ENCODE data around the gene MAGI2.
"Not testable (repeated sequence)": the region's sequence is repeated elsewhere in the genome, so short reads cannot be mapped to it uniquely, and the experiment has no call there.

The MAGI2 gene

DNA sequence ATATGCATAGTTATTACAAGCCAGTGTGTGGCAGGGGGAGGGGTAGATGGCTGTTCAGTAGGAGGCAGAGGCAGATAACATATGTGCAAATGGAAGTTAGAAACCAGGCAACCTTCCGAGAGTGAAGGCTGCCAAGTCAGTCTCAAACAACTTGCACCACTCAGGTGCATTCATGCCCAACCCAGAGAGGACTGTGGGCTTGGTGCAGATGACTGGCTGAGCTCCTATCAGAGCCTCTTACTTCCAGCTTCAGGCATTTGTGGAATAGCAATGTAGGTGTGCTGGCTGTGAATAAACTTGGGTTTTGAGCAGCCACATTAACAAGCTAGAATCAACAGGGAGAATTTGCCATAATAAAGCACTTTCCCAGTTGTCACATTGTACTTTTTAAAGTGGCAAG lies 865.1 kb downstream of the MAGI2 start:
- DNase-seq = no peak

DNA sequence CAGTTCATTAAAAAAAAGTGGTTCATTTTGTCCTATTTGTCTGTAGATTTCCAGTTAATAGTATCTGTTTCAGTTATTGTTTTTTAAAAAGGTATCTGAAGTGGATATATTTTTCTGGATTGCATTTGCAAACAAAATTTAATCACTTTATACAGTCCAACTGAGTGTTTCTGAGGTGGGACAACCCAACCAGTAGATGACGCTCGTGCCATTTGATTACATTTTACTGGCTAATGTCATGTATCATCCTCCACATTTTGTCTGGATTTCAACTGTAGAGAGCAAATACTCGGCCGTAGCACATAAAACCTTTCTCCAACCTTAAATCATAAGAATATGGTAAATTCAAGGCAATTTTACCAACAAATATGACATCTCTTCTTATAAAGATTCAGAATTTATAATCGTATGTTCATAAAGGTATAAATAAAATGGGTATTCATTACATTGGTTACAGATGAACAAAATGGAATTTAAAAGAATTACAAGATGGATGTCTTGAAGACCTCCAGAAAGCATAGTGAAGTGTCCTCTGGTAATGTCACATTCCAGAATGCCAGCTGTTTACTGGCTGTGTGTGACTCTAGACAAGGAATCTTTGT lies 865.9 kb downstream of the MAGI2 start:
- DNase-seq = peak; percentile 81

DNA sequence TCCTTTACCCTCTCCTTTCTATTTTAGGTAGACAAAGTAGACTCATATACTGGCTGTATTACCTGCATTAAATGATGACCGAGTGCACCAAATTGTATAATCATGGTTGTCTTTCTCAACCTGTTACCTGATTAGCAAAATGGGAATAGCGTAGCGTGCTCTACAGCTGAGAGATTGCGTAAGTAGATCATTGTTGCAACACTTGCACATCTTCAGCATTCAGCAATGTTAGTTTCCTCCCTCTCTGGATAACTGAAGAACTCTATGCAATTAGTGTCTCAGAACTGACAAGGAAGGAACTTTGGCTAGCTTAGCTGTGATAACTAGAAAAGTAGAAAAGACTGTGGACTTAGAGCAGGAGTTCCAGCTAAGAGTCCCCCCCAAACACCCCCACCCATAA lies 867.5 kb downstream of the MAGI2 start:
- DNase-seq = no peak

DNA sequence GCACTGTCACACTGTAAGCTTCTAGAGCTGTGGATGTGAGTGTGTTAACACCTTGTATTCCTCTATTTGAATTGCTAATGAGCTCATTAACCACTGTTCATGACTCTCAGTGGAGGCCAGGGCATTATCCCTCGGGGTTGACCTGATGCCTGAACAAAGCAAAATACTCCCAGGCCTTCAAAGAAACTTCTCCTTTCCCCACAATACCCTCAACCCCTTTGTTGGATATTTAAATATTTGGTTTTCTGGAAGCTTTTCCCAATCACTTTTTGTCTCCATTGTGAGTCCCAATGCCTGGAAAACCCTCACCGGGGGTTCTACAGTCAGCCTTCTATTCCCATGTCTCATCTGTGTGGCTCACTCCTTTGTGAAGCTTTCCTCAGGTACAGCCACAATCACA lies 874.8 kb downstream of the MAGI2 start:
- DNase-seq = no peak

DNA sequence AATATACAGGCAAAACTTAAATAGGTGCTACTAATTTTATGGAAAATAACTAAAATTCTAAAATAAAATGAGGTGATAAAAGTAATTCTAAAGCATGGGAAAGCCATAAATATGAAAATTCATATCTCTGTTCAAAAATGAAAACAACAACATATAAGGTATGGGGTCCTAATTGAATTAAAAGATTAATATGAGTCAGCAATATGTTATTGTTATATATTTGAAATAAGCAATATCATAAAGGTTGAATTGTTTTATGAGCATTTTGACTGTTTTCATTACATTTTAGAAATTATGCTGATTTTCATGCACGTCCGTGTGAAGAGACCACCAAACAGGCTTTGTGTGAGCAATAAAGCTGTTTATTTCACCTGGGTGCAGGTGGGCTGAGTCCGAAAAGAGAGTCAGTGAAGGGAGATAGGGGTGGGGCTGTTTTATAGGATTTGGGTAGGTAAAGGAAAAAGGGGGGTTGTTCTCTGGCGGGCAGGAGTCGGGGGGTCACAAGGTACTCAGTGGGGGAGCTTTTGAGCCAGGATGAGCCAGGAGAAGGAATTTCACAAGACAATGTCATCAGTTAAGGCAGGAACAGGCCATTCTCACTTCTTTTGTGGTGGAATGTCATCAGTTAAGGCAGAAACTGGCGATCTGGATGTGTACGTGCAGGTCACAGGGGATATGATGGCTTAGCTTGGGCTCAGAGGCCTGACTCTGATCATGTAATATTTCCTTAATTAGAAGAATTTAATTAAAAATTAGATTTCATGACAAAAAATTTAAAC lies 876.1 kb downstream of the MAGI2 start:
- not testable (repeated sequence) for DNase-seq

DNA sequence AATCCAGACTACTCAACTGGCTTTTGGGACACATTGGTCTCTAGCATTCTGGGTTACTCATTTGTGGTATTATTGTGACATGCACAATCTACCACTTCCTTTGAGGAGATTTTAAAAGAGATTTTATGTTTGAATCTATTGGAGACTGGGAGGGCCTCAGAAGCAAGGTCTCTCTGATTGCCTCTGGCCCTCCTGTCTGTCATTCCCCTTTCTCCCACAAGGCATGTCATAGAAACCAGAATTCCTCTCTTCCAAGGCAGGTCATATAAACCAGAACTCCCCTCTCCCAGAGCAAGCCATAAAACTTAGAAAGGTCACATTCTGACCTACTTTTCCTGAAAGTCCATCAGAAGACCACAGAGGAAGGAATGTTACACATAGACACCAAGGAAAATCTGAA lies 877.2 kb downstream of the MAGI2 start:
- no peak for DNase-seq

DNA sequence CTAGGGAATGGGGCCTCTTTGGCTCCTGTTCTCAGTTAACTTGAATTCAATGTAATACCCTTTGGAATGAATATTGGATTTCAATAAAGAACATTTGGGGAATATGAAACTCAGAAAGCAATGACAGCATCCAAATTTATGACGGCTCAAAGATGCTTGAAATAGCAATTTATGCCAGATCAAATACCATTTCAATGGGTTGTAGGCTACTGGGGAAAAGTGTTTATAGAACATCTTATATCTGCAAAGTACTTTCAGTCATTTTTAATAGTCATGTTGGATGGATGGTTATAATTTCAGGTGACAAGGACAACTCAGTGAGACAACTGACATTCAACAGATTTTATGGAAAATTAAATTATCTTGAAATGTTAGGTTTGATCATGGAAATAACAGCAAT lies 882.2 kb downstream of the MAGI2 start:
- DNase-seq = no peak

DNA sequence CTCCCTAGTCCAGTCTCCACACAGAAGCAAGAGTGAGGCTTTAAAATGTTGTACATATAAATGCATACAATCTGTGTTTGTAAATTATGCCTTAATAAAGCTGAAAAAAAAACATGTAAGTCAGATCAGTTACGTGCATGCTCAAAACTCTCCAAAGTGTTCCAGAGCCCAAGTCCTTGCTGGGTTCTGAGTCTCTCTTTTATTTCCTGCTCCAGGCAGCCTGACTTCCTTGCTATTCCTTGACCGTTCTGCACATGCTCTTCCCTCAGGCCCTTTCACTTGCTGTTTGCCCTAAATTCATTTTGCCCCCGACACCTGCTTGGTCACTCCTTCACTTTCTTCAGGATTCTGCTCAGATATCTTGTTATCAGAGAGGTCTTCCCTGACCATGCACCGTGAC lies 884.8 kb downstream of the MAGI2 start:
- DNase-seq = no peak

DNA sequence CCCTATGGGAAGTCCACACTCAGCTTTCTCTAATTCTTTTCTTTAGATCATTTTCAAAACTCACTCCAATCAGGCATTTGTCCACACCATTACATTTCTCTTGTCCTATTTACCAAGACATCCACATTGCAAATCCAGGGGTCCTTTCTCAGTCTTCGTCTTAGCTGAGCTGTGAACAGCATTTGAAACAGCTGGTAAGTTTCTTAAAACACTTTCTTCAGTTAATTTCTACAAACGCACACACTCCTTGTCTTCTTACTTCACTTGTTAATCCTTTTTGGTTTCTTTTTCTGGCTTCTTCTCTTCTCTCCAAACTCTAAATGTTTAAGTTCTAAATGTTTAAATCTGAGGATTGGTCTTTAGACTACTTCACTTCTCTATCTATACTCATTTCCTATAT lies 885.6 kb downstream of the MAGI2 start:
- no peak for DNase-seq

DNA sequence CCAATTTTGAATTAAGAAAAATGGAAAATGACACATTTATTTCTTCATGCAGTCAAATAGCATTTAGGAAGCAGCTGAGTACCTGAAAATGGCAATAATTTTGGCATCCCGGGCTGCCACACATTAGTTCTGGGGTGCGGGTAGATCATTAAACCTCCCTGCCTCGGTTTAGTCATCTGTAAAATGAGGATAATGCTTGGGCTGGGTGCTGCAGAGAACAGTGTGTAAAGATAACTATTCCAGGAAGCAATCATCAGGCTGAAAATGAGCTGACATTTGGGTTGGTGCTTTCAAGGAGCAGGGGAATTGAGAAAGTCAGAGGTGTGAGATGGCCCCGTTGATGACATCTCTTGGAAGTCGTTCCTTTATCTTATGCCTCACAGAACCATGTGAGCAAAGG lies 887.7 kb downstream of the MAGI2 start:
- no peak for DNase-seq

DNA sequence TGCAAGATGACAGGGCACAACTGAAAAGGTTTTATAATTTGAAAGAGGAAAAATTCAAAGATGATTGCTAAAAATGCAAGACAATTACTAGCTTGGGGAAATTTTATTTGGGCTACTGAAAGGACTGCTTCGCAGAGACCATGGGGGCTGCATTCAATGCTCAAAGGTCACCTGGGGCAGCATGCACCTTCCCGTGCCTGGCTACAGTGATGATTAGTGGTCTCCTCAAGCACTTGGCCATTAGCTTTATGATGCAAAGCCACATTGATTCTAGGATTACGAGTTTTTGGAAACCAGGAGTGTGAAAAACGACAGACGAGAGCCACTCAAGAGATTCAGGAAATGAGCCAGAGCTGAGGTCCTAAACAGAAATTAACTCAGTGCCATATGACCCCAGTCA lies 890.3 kb downstream of the MAGI2 start:
- no peak for DNase-seq

DNA sequence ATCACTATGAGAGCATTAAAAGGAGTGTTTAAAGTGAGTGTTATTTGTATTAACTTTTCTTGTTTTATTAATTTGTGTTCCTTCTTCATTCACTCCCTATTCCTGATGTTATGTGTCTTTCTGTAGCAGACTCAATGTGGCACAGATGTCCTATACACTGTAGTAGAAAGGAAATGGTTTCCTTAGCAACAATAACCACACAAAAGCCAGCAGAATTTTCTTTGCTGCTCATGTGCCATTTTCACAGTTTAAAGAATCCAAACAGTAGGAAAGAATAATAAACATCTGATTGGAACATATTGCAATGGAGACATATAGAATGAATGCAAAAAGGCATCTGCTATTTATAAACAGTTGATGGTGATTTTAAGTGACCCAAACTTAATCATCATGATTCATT lies 891.3 kb downstream of the MAGI2 start:
- DNase-seq = peak; percentile 55

DNA sequence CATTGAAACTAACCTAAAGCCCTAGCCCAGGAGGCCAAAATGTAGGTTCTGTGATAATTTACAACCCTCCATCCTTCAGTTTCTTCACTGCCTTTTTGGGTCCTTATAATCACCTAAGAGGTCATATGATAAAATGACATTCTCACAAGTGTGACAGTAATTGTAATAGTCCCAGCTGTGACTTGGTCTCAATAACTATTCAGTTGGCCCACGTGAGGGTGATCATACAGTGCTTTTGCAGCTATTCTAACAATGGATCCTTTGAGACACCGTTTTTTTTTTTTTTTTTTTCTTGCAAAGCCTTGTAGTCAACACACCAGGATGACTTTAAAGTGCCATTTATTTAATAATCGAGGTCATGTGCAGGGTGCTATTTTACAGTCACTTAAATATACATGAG lies 894.9 kb downstream of the MAGI2 start:
- DNase-seq = no peak

DNA sequence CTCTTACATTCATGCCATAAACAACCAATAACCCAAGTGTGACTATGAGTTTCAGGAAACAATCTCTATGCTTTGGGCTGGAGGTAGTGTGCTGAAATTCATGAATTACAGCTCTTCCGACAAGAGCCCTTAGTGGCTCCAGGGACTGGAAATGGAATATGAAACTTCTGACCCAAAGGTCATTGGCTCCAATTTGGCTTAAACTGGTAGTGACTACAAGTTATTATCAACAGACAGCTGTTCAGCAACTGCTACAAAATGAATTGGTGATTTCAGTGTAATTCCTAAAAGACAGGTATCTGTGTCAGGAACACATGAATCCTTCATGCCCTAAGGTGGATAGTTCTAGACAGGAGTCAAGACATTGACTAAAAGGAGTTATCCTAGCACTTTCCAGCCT lies 909.5 kb downstream of the MAGI2 start:
- DNase-seq = no peak

DNA sequence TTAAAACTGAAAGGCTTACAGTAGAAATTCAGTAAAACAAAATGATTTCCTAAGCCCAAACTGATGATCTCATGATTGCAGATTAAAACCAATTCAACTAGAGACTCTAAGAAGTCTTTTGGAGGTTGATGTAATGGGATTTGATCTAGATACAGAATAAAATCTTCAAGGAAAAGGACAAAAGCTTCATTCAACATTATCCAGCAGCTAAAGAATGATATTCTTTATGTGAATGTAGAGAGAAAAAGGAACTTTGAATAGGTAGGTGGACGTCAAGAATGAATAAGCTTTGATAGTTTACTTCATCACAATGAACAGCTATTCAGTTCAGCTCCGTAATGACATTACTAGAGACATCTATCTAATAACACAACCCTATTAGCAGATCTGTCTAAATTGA lies 910.5 kb downstream of the MAGI2 start:
- no peak for DNase-seq

DNA sequence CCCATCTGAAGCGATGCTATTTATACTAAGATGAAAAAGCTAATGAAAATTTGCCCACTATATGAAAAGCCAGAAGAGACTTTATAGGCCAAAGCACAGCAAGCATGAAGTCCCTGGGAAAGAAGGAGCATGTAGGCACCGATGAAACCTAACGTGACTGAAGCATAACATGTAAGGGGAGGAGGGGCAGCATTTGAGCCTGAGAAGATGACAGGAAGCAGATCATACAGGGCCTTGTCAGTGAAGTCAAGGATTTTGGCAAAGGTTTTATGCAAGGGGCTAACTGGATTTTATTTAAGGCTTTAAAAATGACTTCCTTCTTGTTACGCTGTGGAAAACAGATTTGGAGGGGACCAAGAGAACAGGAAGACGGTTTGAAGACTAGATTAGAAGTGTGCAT lies 910.9 kb downstream of the MAGI2 start:
- no peak for DNase-seq

DNA sequence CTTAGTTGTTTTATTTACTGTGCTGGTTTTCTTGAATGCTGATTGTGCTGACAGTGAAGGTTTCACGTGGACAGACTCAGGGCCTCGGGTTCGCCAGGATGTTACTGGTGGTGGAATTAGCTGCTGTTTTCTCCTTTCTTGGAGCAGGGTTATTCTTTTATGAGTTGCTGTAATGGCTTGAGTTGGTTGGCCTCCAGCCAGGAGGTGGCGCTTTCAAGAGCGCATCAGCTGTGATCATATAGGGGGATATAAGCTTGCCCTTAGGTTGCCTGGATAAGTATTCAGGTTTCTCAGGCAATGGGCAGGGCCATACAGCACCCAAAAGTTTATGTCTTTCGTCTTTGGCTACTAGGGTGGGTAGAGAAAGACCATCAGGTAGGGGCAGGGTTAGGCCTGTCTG lies 913.6 kb downstream of the MAGI2 start:
- no peak for DNase-seq

DNA sequence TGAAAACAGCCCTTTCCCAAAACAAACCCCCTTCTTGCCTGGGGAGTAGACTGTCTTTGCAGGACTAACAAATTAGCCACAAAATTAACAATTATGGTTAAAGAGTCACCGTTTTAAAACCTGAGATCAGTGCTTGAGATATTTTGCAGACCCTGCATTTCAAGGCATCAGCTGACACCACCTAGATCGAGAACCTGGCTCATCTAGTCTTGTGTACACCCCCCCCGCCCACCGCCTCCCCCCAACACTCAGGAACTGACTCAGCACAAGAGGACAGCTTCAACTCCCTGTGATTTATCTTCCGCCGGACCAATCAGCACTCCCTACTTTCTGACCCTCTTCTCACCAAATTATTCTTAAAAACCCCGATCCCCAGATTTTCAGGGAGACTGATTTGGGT lies 917.8 kb downstream of the MAGI2 start:
- no peak for DNase-seq

DNA sequence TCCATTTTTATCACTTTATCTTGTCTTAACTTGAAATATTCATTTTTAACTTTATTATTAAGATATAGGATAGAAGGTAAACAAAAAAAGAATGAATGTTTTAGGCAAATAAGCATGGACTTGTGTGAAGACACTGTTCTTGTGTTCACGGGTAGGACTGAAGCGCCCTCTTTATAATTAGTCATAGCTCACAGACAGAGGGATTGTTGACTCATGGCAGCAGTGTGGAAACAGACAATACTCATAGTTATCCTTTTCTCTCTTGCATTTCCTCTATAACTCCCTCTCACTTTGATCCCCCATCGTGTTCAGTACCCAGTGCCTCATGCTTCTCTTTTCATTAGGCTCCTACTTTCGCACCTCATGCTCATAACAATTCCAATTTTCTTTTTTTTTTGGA lies 923.1 kb downstream of the MAGI2 start:
- peak; percentile 93 for DNase-seq

DNA sequence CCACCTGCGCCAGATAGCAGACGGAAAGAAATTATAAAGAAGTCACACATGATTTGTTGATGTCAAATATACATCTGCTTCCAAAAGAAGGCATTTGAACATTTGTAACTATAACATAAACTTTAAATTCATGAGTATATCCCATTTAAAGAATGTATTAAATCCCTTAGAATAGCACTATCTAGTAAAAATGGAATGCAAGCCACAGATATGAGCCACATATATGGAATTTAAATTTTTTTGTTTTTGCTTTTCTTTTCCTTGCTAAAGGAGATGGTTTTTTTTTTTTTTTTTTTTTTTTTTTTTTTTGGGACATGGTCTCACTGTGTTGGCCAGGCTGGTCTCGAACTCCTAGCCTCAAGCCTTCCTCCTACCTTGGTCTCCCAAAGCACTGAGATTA lies 924.1 kb downstream of the MAGI2 start:
- no peak for DNase-seq

DNA sequence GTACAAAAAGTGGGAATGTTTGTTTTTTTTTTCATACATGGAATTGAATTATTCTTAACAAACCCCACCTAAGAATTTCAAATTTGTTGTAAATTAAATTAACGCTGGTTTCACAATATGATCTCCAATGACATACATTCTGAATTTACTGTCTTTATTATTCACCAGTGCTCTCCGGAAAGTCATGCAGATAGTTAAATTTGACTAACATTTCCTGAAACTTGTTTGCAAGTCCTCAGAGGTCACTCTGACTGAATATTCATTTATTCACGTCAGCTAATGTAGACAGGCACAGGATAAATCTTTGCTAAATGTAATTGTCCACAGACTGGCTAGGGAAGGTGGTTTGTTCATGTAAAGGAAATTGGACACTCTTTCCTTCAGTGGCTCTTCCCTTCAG lies 924.5 kb downstream of the MAGI2 start:
- DNase-seq = no peak

DNA sequence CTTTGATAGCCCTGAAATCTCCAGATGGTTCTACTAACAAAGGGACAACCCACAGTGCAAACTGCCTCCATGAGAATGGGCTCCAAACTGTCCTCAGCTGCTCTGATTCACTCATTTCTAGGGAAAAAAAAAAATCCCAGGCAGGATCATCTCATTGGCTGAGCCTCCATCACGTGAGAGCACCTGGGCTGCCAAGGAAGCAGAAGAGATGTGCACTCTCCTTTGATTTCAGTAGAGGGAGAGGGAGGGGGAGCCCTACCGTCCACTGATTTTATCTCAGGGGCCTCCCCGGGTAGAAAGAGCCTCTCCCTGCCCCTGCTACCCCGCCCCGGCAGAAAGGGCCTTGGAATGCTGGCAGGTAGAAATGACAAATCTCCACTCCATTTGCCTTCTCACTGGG lies 929.5 kb downstream of the MAGI2 start:
- DNase-seq = no peak

DNA sequence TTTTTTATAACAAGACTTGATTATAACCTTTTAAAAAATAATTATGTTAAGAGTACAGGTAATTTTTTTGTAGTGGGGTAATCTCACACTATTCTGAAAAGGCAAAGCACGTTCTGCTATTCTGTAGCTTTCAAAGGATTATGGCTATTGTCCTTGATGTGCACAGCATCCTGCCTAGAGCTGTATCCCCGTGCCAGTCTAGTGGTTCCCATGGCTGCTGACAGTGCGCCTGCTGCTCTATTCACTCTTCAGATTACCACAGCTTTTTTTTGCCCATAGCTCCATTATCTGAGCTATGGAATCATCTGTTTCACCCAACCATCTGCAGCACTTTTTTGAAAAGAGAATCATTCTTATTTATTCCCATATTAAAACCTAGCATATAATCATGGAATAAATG lies 931.5 kb downstream of the MAGI2 start:
- DNase-seq = no peak

DNA sequence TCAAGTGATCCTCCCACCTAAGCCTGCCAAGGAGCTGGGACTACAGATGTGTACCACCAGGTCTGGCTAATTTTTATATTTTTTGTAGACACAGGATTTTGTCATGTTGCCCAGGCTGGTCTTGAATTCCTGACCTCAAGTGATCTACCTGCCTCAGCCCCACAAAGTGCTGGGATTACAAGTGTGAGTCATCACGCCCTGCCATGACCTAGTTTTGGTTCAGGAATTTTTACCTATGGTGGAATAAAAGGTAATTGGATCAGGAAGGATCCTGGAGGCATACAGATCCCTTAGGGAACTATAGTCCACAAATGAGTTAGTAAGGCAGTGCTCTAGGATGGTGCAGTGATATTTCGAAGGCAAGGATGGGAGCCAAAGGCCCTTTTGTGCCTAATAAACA lies 937.0 kb downstream of the MAGI2 start:
- DNase-seq = peak; percentile 49

DNA sequence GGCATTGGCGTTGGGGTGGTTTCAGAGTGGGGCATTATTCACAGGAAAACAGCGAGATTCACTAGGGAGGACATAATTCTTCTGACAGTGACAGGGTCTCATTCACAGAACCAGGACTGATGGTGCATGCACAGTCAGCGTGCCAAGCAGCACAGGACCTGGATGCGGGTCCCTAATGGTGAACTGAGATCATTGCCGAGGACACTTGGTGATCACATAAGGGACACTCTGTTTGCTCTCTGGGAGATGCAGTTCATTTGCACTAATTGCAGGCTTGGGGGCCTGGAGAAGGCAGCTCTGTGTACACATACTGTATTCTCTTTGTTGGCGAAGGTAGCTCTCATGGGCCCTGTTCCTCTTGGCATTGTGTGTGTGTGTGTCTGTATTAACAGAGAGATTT lies 938.8 kb downstream of the MAGI2 start:
- no peak for DNase-seq
